ENCODE results near the gene EYA4. TPM values are rescaled to one million over a fixed set of nuclear protein-coding genes. Genes with fewer than 3 reads are reported as not detected.

Gene EYA4
- total RNA-seq, 2 experiments from 2014 or later: not detected

GRCh38 chr6:133504761-133505160 lies 263.6 kb downstream of the EYA4 start:
- Mint-ChIP-seq H3K27ac (no peak overlapping the region), H3K9me3 (no peaks in the 10 kb centered on the region), H3K27me3 (no peaks in the 10 kb centered on the region), H3K4me1 (ENCODE audit: low read depth) (no peaks in the 10 kb centered on the region), H3K36me3 (ENCODE audit: low read depth) (no peaks in the 10 kb centered on the region), H3K4me3 (no peak overlapping the region)
- DNase-seq (no peak), ATAC-seq (ENCODE audit: poor library complexity) (no peak)
- Histone ChIP-seq H3K27me3 (ENCODE audit: control insufficient read depth in 1 of 2, insufficient read depth in 2 of 2, low read length in 2 of 2) (no peaks in the 10 kb centered on the region), H3K4me3 (ENCODE audit: low read length) (no peak overlapping the region), H3K9me3 (ENCODE audit: control insufficient read depth in 1 of 2, insufficient read depth in 1 of 2, low read length in 2 of 2) (no peaks in the 10 kb centered on the region), H3K27ac (ENCODE audit: low read depth in 1 of 2, low read length in 2 of 2) (no peak overlapping the region), H3K4me1 (ENCODE audit: insufficient read depth, low read length) (no peaks in the 10 kb centered on the region), H3K36me3 (ENCODE audit: insufficient read depth, low read length) (no peaks in the 10 kb centered on the region)
- POLR2A ChIA-PET: no interaction called here
- no peak for TF ChIP-seq CTCF (IDR thresholded peaks at IDR 0.05)
- intact Hi-C loops (cut with DNase I, micrococcal nuclease): no loop called here
- CTCF ChIA-PET: no interaction called here

- no peaks in the 10 kb centered on the region for H3K36me3 ChIP-seq (ENCODE audit: insufficient read depth, low read length)
- no peaks in the 10 kb centered on the region for H3K4me1 ChIP-seq (ENCODE audit: insufficient read depth, low read length)
- H3K4me3 Mint-ChIP-seq: no peak overlapping the region
- ATAC-seq (ENCODE audit: poor library complexity): no peak
- DNase-seq: no peak
- H3K36me3 Mint-ChIP-seq (ENCODE audit: low read depth): no peaks in the 10 kb centered on the region
- no peaks in the 10 kb centered on the region for H3K4me1 Mint-ChIP-seq (ENCODE audit: low read depth)
- no peak overlapping the region for H3K27ac Mint-ChIP-seq
- no peaks in the 10 kb centered on the region for H3K9me3 Mint-ChIP-seq
- no peak overlapping the region for H3K27ac ChIP-seq (ENCODE audit: low read depth in 1 of 2, low read length in 2 of 2)
- POLR2A ChIA-PET: no interaction called here
- H3K27me3 ChIP-seq (ENCODE audit: control insufficient read depth in 1 of 2, insufficient read depth in 2 of 2, low read length in 2 of 2): no peaks in the 10 kb centered on the region
- no peak for TF ChIP-seq CTCF (IDR thresholded peaks at IDR 0.05)
- H3K4me3 ChIP-seq (ENCODE audit: low read length): no peak overlapping the region
- CTCF ChIA-PET: no interaction called here
- H3K27me3 Mint-ChIP-seq: peaks cover 5% of the 10 kb centered on the region
- H3K9me3 ChIP-seq (ENCODE audit: control insufficient read depth in 1 of 2, insufficient read depth in 1 of 2, low read length in 2 of 2): no peaks in the 10 kb centered on the region
- intact Hi-C loops (cut with DNase I, micrococcal nuclease): no loop called here
Observed at GRCh38 chr6:133505681-133506080, 264.5 kb downstream of the EYA4 start.

- ATAC-seq (ENCODE audit: poor library complexity) (no peak), DNase-seq (peak in 4 of 14 experiments; percentile 3 to 29 (median 18))
- Mint-ChIP-seq H3K36me3 (ENCODE audit: low read depth) (no peaks in the 10 kb centered on the region), H3K4me3 (no peak overlapping the region), H3K27me3 (peaks cover 31% of the 10 kb centered on the region), H3K4me1 (ENCODE audit: low read depth) (no peaks in the 10 kb centered on the region), H3K9me3 (no peaks in the 10 kb centered on the region), H3K27ac (no peak overlapping the region)
- Histone ChIP-seq H3K9me3 (ENCODE audit: control insufficient read depth in 1 of 2, insufficient read depth in 1 of 2, low read length in 2 of 2) (no peaks in the 10 kb centered on the region), H3K27me3 (ENCODE audit: control insufficient read depth in 1 of 2, insufficient read depth in 2 of 2, low read length in 2 of 2) (no peaks in the 10 kb centered on the region), H3K4me1 (ENCODE audit: insufficient read depth, low read length) (no peaks in the 10 kb centered on the region), H3K36me3 (ENCODE audit: insufficient read depth, low read length) (no peaks in the 10 kb centered on the region), H3K4me3 (ENCODE audit: low read length) (no peak overlapping the region), H3K27ac (ENCODE audit: low read depth in 1 of 2, low read length in 2 of 2) (no peak overlapping the region)
- ChIA-PET CTCF (no interaction called here), POLR2A (no interaction called here)
- intact Hi-C loops (cut with DNase I, micrococcal nuclease): loop anchor here in 1 of 2 experiments (5.0 kb wide), 1 partner anchor 845 kb away; no protein-coding TSS in a partner anchor
- no peak for TF ChIP-seq CTCF (IDR thresholded peaks at IDR 0.05)
Observed at GRCh38 chr6:133512410-133513016, 271.4 kb downstream of the EYA4 start.
